Cardiac fibroblast (primary cell): ENCODE data around the gene TMC4.

Experiments used
- DNase-seq, 2 donors: peaks; one replicate each; pipeline versions ENCODE4 v3.0.0 to v3.0.0-alpha.2; 2010; ENCODE audit warnings: low read depth in 2 of 2
- H3K4me3 ChIP-seq, 2 donors: replicated peaks in 1 of 2; 1 replicate in 1 of 2; 2 replicates in 1 of 2; pipeline ENCODE4 v1.5.1; 2011; ENCODE audit warnings: low read depth in 2 of 2, low read length in 2 of 2, mild to moderate bottlenecking in 2 of 2, moderate library complexity in 1 of 2
- CTCF ChIP-seq: IDR thresholded peaks from one replicate; pipeline ENCODE4 v1.5.1; 2011; ENCODE audit warnings: low read depth, mild to moderate bottlenecking, low read length, inconsistent platforms

TMC4 gene

GRCh38 chr19:54141356-54141755 is 31.6 kb downstream of the TMC4 start:
- no peak for DNase-seq
- TF ChIP-seq CTCF = no peak
- H3K4me3 ChIP-seq = no peak overlapping the region

- DNase-seq = peak in 1 of 2 donors; percentile 9
- TF ChIP-seq CTCF = peak; percentile 6
- peak overlapping the region; percentile 67 to 85 for H3K4me3 ChIP-seq
Observed at GRCh38 chr19:54138489-54139256, 34.3 kb downstream of the TMC4 start.

- DNase-seq = no peak
Observed at GRCh38 chr19:54137699-54138488, 35.1 kb downstream of the TMC4 start, which contains the start of gene CNOT3. CNOT3 (plus strand) TSS chr19:54137762; CDS start chr19:54142979, 5,217 bp downstream.

GRCh38 chr19:54136864-54137698 is 35.9 kb downstream of the TMC4 start:
- DNase-seq = peak; percentile 100
- TF ChIP-seq CTCF = no peak
- peak overlapping the region; percentile 67 to 85 for H3K4me3 ChIP-seq

More at GRCh38 chr19:54137699-54138488, 35.1 kb downstream of the TMC4 start, which contains the start of gene CNOT3:
- no peak for TF ChIP-seq CTCF
- peak within 1 kb of the TSS; percentile 67 to 85 for H3K4me3 ChIP-seq

GRCh38 chr19:54136086-54136863 is 36.7 kb downstream of the TMC4 start:
- TF ChIP-seq CTCF = no peak
- H3K4me3 ChIP-seq = peak overlapping the region; percentile 49 to 62
- peak; percentile 8 to 31 for DNase-seq
